ENCODE data around the gene WNT9A.

DNA sequence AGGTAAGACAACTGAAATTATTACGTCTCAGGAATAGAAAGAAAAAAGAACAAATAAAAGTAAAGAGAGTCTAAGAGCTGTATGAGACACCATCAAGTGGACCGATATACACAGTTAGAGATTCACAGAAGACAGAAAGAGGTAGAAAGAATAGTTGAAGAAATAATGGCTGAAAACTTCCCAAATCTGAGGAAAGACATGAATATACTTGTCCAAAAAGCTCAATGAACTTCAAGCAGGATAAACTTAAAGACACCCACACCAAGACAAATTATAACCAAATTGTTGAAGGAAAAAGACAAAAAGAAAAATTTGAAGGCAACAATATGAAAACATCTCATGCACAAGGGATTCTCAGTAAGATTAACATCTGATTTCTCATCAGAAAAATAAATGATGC lies 39.4 kb upstream of the WNT9A start:
- no peak for TF ChIP-seq TAF1 (IDR thresholded peaks at IDR 0.05; ENCODE audit: borderline replicate concordance, low read depth, low read length)
- TF ChIP-seq, protein P1, sequence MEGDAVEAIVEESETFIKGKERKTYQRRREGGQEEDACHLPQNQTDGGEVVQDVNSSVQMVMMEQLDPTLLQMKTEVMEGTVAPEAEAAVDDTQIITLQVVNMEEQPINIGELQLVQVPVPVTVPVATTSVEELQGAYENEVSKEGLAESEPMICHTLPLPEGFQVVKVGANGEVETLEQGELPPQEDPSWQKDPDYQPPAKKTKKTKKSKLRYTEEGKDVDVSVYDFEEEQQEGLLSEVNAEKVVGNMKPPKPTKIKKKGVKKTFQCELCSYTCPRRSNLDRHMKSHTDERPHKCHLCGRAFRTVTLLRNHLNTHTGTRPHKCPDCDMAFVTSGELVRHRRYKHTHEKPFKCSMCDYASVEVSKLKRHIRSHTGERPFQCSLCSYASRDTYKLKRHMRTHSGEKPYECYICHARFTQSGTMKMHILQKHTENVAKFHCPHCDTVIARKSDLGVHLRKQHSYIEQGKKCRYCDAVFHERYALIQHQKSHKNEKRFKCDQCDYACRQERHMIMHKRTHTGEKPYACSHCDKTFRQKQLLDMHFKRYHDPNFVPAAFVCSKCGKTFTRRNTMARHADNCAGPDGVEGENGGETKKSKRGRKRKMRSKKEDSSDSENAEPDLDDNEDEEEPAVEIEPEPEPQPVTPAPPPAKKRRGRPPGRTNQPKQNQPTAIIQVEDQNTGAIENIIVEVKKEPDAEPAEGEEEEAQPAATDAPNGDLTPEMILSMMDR (IDR thresholded peaks at IDR 0.05): no peak
- no peak for TF ChIP-seq NFIC (IDR thresholded peaks at IDR 0.05; ENCODE audit: borderline replicate concordance)
- TF ChIP-seq ELF1 (IDR thresholded peaks at IDR 0.05): no peak
- TF ChIP-seq FOXM1 (IDR thresholded peaks at IDR 0.05; ENCODE audit: low read depth): no peak
- TF ChIP-seq YY1 (IDR thresholded peaks at IDR 0.05; ENCODE audit: low read depth): no peak

Measured in SK-N-SH (cell line).